PC-9 (cell line): Measurements from ENCODE around the gene DVL2. TPM values are rescaled to one million over a fixed set of nuclear protein-coding genes. Genes with fewer than 3 reads are reported as not detected.
"Not testable (repeated sequence)": the region's sequence is repeated elsewhere in the genome, so short reads cannot be mapped to it uniquely, and the experiment has no call there.

Experiments used
- BruUV-seq: library from RNA; stranded (reverse); fragments of 400-500 nt; replicated peaks from 2 replicates; lab custom pipeline; 2021; lab: Mats Ljungman, UMichigan
- CTCF ChIA-PET: fragments of 300-600 bp; sonication (Branson Sonifier 250); formaldehyde crosslinking; loops from one replicate; lab custom pipeline; 2022; ENCODE audit warnings: antibody characterized with exemption; lab: Charles Lee
- POLR2A ChIA-PET: fragments of 300-600 bp; sonication (Branson Sonifier 250); formaldehyde crosslinking; loops from one replicate; lab custom pipeline; 2022; ENCODE audit warnings: antibody characterized with exemption; ENCODE audit not compliant: unreplicated experiment; lab: Charles Lee
- DNase-seq, 2 experiments: peaks; one replicate each; pipeline versions ENCODE4 v3.0.0 to v3.0.0-alpha.2; 2015 to 2022; ENCODE audit warnings: mixed read lengths in 1 of 2
- H2AFZ ChIP-seq: fragments of 200-600 bp; sonication (generic); 2 replicates; pipeline ENCODE4 v1.8.1; 2017; ENCODE audit warnings: antibody characterized with exemption
- H3F3A ChIP-seq: fragments of 200-600 bp; sonication (generic); 2 replicates; pipeline ENCODE4 v1.8.1; 2017; ENCODE audit warnings: antibody characterized with exemption, mild to moderate bottlenecking, low read depth; ENCODE audit not compliant: insufficient read depth
- H3K27ac ChIP-seq: fragments of 200-600 bp; sonication (generic); 2 replicates; pipeline ENCODE4 v1.6.1; 2016; ENCODE audit warnings: mixed run types
- H3K27me3 ChIP-seq: fragments of 200-600 bp; sonication (generic); 2 replicates; pipeline ENCODE4 v1.6.1; 2016; ENCODE audit warnings: low read depth, mixed run types; ENCODE audit not compliant: insufficient read depth
- H3K36me3 ChIP-seq: fragments of 200-600 bp; sonication (generic); 2 replicates; pipeline ENCODE4 v1.6.1; 2016; ENCODE audit warnings: low read depth, mixed run types
- H3K4me1 ChIP-seq: fragments of 200-600 bp; sonication (generic); replicated peaks from 2 replicates; pipeline ENCODE4 v1.6.1; 2016; ENCODE audit warnings: mixed run types; ENCODE audit not compliant: insufficient read depth
- H3K4me2 ChIP-seq: fragments of 200-600 bp; sonication (generic); 2 replicates; pipeline ENCODE4 v1.6.1; 2017; ENCODE audit warnings: mixed run types
- H3K4me3 ChIP-seq: fragments of 200-600 bp; sonication (generic); 2 replicates; pipeline ENCODE4 v1.6.1; 2016; ENCODE audit warnings: mixed run types
- H3K79me2 ChIP-seq: fragments of 200-600 bp; sonication (generic); 2 replicates; pipeline ENCODE4 v1.6.1; 2017; ENCODE audit warnings: low read depth, mixed run types
- H3K9me2 ChIP-seq: fragments of 200-600 bp; sonication (generic); 2 replicates; pipeline ENCODE4 v1.8.1; 2017; ENCODE audit warnings: mild to moderate bottlenecking; ENCODE audit not compliant: insufficient read depth
- H3K9me3 ChIP-seq: fragments of 200-600 bp; sonication (generic); 2 replicates; pipeline ENCODE4 v1.8.1; 2016; ENCODE audit warnings: low read depth; ENCODE audit not compliant: insufficient read depth
- H4K20me1 ChIP-seq: fragments of 200-600 bp; sonication (generic); 2 replicates; pipeline ENCODE4 v1.8.1; 2017; ENCODE audit not compliant: insufficient read depth
- CTCF ChIP-seq: fragments of 200-600 bp; sonication (generic); conservative IDR thresholded peaks from 2 replicates; pipeline ENCODE4 v1.6.1; 2017; ENCODE audit warnings: mixed run types, antibody characterized with exemption, mild to moderate bottlenecking, moderate library complexity
- EZH2 ChIP-seq: fragments of 200-600 bp; sonication (generic); IDR thresholded peaks from 2 replicates; pipeline ENCODE4 v1.8.0; 2017; ENCODE audit warnings: antibody characterized with exemption, low read depth
- intact Hi-C: fragments of 100-400 bp; cut with micrococcal nuclease; formaldehyde crosslinking; loops from one replicate; pipeline ENCODE4 v1.10.0; 2022; ENCODE audit not compliant: unreplicated experiment
- total RNA-seq: library from RNA; stranded (reverse); gene quantifications from 2 replicates; pipeline ENCODE4 v1.2.3, GENCODE V29; 2021

Gene DVL2
- total RNA-seq, 1 experiment from 2014 or later, result 86.8 TPM

GRCh38 chr17:7248796-7249195 is 14.5 kb upstream of the DVL2 start:
- no peak overlapping the region for H2AFZ ChIP-seq
- H3K4me3 ChIP-seq, result no peak overlapping the region
- intact Hi-C loops, result no loop called here
- peaks cover 6% of the 10 kb centered on the region; the same call in 1 of the 2 replicates for H4K20me1 ChIP-seq
- ChIA-PET POLR2A (no interaction called here), CTCF (no interaction called here)
- H3K79me2 ChIP-seq, result peaks cover 60% of the 10 kb centered on the region
- no peak for DNase-seq
- no peaks in the 10 kb centered on the region for H3K27me3 ChIP-seq
- peaks cover 24% of the 10 kb centered on the region for H3K4me1 ChIP-seq
- peaks cover 13% of the 10 kb centered on the region; the same call in 1 of the 2 replicates for H3K36me3 ChIP-seq
- no TSS peak for BruUV-seq
- peaks cover 39% of the 10 kb centered on the region for H3F3A ChIP-seq
- no peaks in the 10 kb centered on the region for H3K9me3 ChIP-seq
- H3K27ac ChIP-seq, result no peak overlapping the region
- TF ChIP-seq CTCF (no peak), EZH2 (no peak)
- H3K9me2 ChIP-seq, result no peaks in the 10 kb centered on the region
- 0 out of 2 replicates have a peak overlapping the region, but pooled peaks have one; percentile 90 for H3K4me2 ChIP-seq

- Histone ChIP-seq H3K79me2 (peaks cover 50% of the 10 kb centered on the region), H3K9me3 (no peaks in the 10 kb centered on the region), H3F3A (peaks cover 42% of the 10 kb centered on the region), H3K4me2 (no peak overlapping the region), H3K27me3 (no peaks in the 10 kb centered on the region), H2AFZ (no peak overlapping the region), H3K9me2 (no peaks in the 10 kb centered on the region), H4K20me1 (peaks cover 6% of the 10 kb centered on the region; the same call in 1 of the 2 replicates), H3K4me1 (peaks cover 22% of the 10 kb centered on the region), H3K36me3 (peaks cover 13% of the 10 kb centered on the region; the same call in 1 of the 2 replicates), H3K4me3 (no peak overlapping the region), H3K27ac (no peak overlapping the region)
- intact Hi-C loops, result no loop called here
- POLR2A ChIA-PET, result interaction anchor here (0.6 kb wide), 1 partner anchor 99 kb away, joined by 13 read pairs; no protein-coding TSS in a partner anchor
- DNase-seq, result no peak
- no peak for TF ChIP-seq EZH2
- TF ChIP-seq CTCF, result no peak
- CTCF ChIA-PET, result no interaction called here
- no TSS peak for BruUV-seq
Observed at GRCh38 chr17:7246779-7247178, 12.5 kb upstream of the DVL2 start.

GRCh38 chr17:7243838-7244237 is 9.5 kb upstream of the DVL2 start:
- Histone ChIP-seq H3K36me3 (peaks cover 23% of the 10 kb centered on the region; the same call in 1 of the 2 replicates), H3F3A (peaks cover 57% of the 10 kb centered on the region), H3K4me1 (peaks cover 22% of the 10 kb centered on the region), H3K79me2 (peaks cover 47% of the 10 kb centered on the region)
- H3K27ac ChIP-seq, POLR2A ChIA-PET, intact Hi-C loops, H3K9me3 ChIP-seq, H3K9me2 ChIP-seq, H3K4me2 ChIP-seq, BruUV-seq, H3K27me3 ChIP-seq, DNase-seq, H2AFZ ChIP-seq, H3K4me3 ChIP-seq, H4K20me1 ChIP-seq: not testable (repeated sequence)
- CTCF ChIA-PET, result interaction anchor here (0.6 kb wide), 1 partner anchor 444 kb away, joined by 4 read pairs; no protein-coding TSS in a partner anchor

GRCh38 chr17:7243453-7243729 is 9.1 kb upstream of the DVL2 start:
- DNase-seq, result no peak
- H2AFZ ChIP-seq, result no peak overlapping the region
- H3K27me3 ChIP-seq, result no peaks in the 10 kb centered on the region
- H3K4me1 ChIP-seq, result peaks cover 21% of the 10 kb centered on the region
- peak overlapping the region; percentile 78; the same call in 1 of the 2 replicates for H3K4me3 ChIP-seq
- peaks cover 6% of the 10 kb centered on the region; the same call in 1 of the 2 replicates for H4K20me1 ChIP-seq
- peaks cover 57% of the 10 kb centered on the region for H3F3A ChIP-seq
- ChIA-PET POLR2A (no interaction called here), CTCF (interaction anchor here (0.6 to 0.9 kb wide), 2 partner anchors 65 to 444 kb away, joined by 4 read pairs; no protein-coding TSS in a partner anchor)
- intact Hi-C loops, result no loop called here
- H3K4me2 ChIP-seq, result peak overlapping the region; percentile 96
- H3K79me2 ChIP-seq, result peaks cover 47% of the 10 kb centered on the region
- no peak for TF ChIP-seq CTCF
- no peak for TF ChIP-seq EZH2
- peaks cover 23% of the 10 kb centered on the region; the same call in 1 of the 2 replicates for H3K36me3 ChIP-seq
- no peaks in the 10 kb centered on the region for H3K9me2 ChIP-seq
- no TSS peak for BruUV-seq
- no peaks in the 10 kb centered on the region for H3K9me3 ChIP-seq
- H3K27ac ChIP-seq, result peak overlapping the region; percentile 87; the same call in 1 of the 2 replicates
